Glutamatergic neuron (in vitro differentiated cells): ENCODE results near the gene COTL1. TPM values are rescaled to one million over a fixed set of nuclear protein-coding genes. Genes with fewer than 3 reads are reported as not detected.
A peak's percentile ranks its signal among the peaks of the same experiment; 100 is the strongest.

ENCODE experiments used
- DNase-seq: peaks from one replicate; pipeline ENCODE4 v3.0.0; 2022
- H3K27ac Mint-ChIP-seq: one replicate; pipeline ENCODE4 v1.8.0; 2020; ENCODE audit warnings: mild to moderate bottlenecking, mixed read lengths, inconsistent platforms; ENCODE audit not compliant: unreplicated experiment
- H3K27me3 Mint-ChIP-seq: one replicate; pipeline ENCODE4 v1.8.0; 2020; ENCODE audit warnings: mild to moderate bottlenecking, moderate library complexity, mixed read lengths, inconsistent platforms; ENCODE audit not compliant: unreplicated experiment
- H3K36me3 Mint-ChIP-seq: one replicate; pipeline ENCODE4 v1.8.0; 2020; ENCODE audit warnings: mild to moderate bottlenecking, mixed read lengths, inconsistent platforms; ENCODE audit not compliant: unreplicated experiment
- H3K4me1 Mint-ChIP-seq: one replicate; pipeline ENCODE4 v1.8.0; 2020; ENCODE audit warnings: mild to moderate bottlenecking, low read depth, mixed read lengths, inconsistent platforms; ENCODE audit not compliant: unreplicated experiment
- H3K4me3 Mint-ChIP-seq: one replicate; pipeline ENCODE4 v1.8.0; 2020; ENCODE audit warnings: mild to moderate bottlenecking, mixed read lengths, inconsistent platforms; ENCODE audit not compliant: unreplicated experiment
- H3K9me3 Mint-ChIP-seq: one replicate; pipeline ENCODE4 v1.8.0; 2020; ENCODE audit warnings: mild to moderate bottlenecking, moderate library complexity, mixed read lengths, inconsistent platforms; ENCODE audit not compliant: unreplicated experiment
- CTCF ChIP-seq: fragments of 200-600 bp; sonication (generic); IDR thresholded peaks from one replicate; pipeline ENCODE4 v1.5.0; 2021; ENCODE audit not compliant: partially characterized antibody, unreplicated experiment
- total RNA-seq: library from RNA; stranded (reverse); fragmentation: NEBNext Ultra II Directional; extraction: Animal tissue kit (Norgen Biotek cat#: 25700); gene quantifications from one replicate; pipeline ENCODE4 v1.2.1, GENCODE V29; 2021; ENCODE audit not compliant: unreplicated experiment

Gene COTL1
- total RNA-seq, 1 donor from 2014 or later, result 545 TPM

DNA sequence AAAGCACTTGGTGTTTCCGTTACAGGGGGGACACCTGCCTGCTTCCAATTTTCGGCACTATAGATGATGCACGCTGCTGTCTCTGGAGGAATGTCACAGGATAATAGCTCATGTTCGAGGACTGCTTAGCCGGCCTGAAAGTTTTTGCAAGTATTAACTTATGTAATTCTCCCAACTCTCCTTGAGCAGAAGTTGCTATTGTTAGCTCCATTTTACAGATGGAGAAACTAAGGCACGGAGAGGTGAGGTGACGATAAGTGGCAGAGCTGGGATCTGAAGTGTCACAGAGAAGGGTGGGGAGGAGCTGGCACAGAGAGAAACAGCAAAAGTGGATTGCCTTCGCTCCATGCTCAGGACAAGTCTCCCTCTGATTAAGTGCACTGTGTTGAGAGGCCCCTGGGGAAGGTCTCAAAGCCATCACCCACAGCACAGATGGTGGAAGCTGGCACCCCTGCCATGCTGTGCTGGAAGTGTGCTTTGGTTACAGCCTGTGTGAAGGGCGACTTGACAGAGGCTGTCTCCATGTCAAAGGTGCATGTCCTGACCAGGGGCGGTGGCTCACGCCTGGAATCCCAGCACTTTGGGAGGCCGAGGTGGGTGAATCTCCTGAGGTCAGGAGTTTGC is 72.7 kb downstream of the COTL1 start:
- Mint-ChIP-seq H3K4me3 (peak overlapping the region; percentile 15), H3K27me3 (peaks cover 14% of the 10 kb centered on the region), H3K4me1 (peaks cover 42% of the 10 kb centered on the region), H3K36me3 (no peaks in the 10 kb centered on the region), H3K27ac (peak overlapping the region; percentile 33), H3K9me3 (peaks cover 14% of the 10 kb centered on the region)
- DNase-seq, result no peak
- TF ChIP-seq CTCF, result no peak

DNA sequence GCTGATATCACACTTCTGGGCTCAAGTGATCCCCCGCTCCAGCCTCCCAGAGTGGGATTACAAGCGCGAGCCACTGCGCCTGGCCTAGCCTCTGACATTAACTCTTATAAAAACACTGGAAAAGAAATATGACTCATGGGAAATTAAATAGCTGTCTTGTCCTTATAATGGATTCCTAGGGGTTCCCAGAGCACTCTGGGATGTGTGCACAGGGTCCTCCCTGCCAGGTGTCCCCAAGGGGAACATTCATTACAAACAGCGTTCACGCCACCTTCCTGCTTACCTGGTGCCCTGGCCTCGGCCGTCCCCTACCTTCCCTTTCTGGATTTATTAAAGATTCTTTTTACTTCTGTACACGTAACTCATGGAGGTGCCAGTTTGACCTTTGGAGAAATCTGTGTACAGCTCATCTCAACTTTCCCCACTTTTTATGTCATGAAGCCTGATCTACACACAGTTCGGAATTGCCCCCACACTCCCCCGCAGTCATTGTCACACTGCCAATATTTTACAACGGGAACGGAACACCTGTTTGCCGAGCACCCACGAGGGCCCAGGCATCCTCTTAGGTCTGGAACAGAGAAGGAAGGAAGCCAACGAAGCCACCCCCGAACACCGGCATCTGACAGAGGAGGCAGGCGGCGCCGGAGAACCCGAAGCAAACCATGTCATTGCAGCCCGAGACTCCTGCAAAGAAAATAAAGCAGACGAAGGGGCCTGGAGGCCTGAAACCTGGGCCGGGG is 73.7 kb downstream of the COTL1 start:
- Mint-ChIP-seq H3K9me3 (peaks cover 12% of the 10 kb centered on the region), H3K27ac (no peak overlapping the region), H3K4me1 (peaks cover 37% of the 10 kb centered on the region), H3K4me3 (no peak overlapping the region), H3K36me3 (no peaks in the 10 kb centered on the region), H3K27me3 (peaks cover 12% of the 10 kb centered on the region)
- DNase-seq, result no peak
- TF ChIP-seq CTCF, result no peak

DNA sequence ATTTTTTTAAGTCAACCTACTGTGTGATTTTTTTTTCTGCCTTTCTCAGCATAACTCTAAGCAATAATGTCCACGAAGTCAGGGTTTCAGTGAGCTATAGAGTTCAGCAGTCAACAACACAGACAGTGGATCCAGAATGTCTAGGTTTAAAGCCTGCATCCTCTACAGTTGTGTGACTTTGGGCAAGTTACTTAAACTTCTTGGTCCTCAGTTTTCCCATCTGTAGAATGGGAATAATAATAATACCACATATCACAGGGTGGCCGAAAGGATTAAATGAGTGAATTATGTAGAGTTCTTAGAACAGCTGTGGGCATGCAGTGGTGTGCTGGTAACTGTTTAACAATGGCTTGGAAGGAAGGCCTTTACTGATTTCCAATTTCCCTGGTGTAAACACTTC is 74.6 kb downstream of the COTL1 start:
- Mint-ChIP-seq H3K4me1 (peaks cover 39% of the 10 kb centered on the region), H3K4me3 (no peak overlapping the region), H3K36me3 (no peaks in the 10 kb centered on the region), H3K9me3 (peaks cover 12% of the 10 kb centered on the region), H3K27me3 (peaks cover 12% of the 10 kb centered on the region), H3K27ac (no peak overlapping the region)
- TF ChIP-seq CTCF, result no peak
- no peak for DNase-seq

DNA sequence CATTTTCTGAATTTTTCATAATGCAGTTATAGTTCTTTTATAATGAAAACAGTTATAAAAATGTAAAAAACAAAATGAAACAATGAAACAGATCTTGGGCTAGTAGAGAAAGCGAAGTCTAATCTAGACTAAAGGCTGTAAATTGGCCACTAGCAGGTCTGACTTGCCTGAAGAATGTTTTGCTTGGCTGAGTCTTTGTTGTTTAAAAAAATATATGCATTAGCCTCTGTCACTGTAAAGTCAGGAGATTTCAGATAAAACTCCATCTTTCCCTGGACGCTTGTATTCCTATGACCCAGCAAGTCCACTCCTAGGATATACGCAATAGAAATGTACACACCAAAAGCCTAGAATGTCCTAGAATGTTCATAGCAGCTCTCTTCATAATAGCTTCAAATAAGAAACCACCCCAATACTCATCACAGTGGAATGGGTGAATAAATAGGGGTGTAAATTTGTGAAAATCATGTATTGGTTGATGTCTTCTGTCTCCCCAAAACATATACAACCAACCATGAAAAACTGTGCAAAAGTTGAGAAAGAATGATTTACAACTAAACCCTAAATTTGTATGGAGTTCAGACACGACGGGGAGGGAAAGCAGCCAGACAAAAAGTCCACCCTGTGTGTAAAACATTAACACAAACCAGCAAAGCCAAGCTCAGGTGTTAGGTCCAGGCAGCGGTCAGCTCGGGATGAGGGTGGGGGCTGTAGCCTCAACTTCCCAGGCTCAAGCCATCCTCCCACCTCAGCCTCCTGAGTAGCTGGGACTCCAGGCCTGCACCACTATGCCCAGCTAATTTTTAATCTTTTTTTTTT is 75.7 kb downstream of the COTL1 start:
- peaks cover 9% of the 10 kb centered on the region for H3K27me3 Mint-ChIP-seq
- H3K36me3 Mint-ChIP-seq, result no peaks in the 10 kb centered on the region
- H3K27ac Mint-ChIP-seq, result no peak overlapping the region
- no peak for TF ChIP-seq CTCF
- no peak overlapping the region for H3K4me3 Mint-ChIP-seq
- H3K9me3 Mint-ChIP-seq, result peaks cover 16% of the 10 kb centered on the region
- no peak for DNase-seq
- peaks cover 47% of the 10 kb centered on the region for H3K4me1 Mint-ChIP-seq
